GM12891 (cell line): ENCODE results near the gene IRX4.

Source experiments
- POLR2A ChIP-seq: IDR thresholded peaks from 2 replicates; pipeline ENCODE4 v1.6.1; 2011; ENCODE audit warnings: low read depth, low read length, control low read depth
- POLR2AphosphoS5 ChIP-seq: IDR thresholded peaks from 2 replicates; pipeline ENCODE4 v1.6.1; 2011; ENCODE audit warnings: low read depth, low read length, control low read depth
- SPI1 ChIP-seq: IDR thresholded peaks from 2 replicates; pipeline ENCODE4 v1.6.1; 2011; ENCODE audit warnings: low read depth, low read length, control low read depth
- TAF1 ChIP-seq: IDR thresholded peaks from 2 replicates; pipeline ENCODE4 v1.6.1; 2011; ENCODE audit warnings: low read depth, low read length, control low read depth

- TF ChIP-seq POLR2A (no peak), SPI1 (no peak), TAF1 (no peak), POLR2AphosphoS5 (no peak)
Observed at GRCh38 chr5:1868886-1869475, 13.7 kb downstream of the IRX4 start.
